ENCODE measurements around the gene ZNF620. TPM values are rescaled to one million over a fixed set of nuclear protein-coding genes. Genes with fewer than 3 reads are reported as not detected.
"Not testable (repeated sequence)": the region's sequence is repeated elsewhere in the genome, so short reads cannot be mapped to it uniquely, and the experiment has no call there.

The ZNF620 gene
- total RNA-seq, 2 donors from 2014 or later = 5.8 to 7.4 TPM

DNA sequence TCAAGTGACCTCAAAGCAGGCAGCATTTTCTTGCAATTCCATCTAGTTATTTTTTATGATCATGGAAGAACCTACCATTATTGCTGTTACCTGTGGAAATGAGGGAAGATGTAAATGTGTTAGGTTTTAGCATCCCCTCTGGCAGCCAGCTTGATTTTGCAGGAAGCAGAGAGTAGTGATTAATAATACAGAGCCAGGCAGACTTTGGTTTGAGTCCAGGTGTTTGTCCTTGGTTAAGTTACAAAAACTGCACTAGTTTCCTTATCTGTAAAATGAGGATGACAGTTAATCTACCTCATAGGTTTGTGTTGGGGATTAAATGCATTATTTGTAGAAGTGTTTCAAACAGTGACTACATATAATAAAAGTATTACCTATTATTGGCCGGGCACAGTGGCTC, 12.2 kb downstream of the ZNF620 start:
- no peaks in the 10 kb centered on the region for H3K9me3 Mint-ChIP-seq
- no peak overlapping the region for H3K27ac Mint-ChIP-seq
- H3K4me3 Mint-ChIP-seq = no peak overlapping the region
- ATAC-seq (replicated peaks in 1 of 2) (no peak), DNase-seq (no peak)
- H3K4me1 Mint-ChIP-seq (ENCODE audit: low read depth) = peaks cover 4% of the 10 kb centered on the region
- H3K36me3 Mint-ChIP-seq (ENCODE audit: insufficient read depth in 2 of 2) = peaks cover 0 to 4% of the 10 kb centered on the region in 2 donors
- H3K27me3 Mint-ChIP-seq (ENCODE audit: low read depth) = no peaks in the 10 kb centered on the region

DNA sequence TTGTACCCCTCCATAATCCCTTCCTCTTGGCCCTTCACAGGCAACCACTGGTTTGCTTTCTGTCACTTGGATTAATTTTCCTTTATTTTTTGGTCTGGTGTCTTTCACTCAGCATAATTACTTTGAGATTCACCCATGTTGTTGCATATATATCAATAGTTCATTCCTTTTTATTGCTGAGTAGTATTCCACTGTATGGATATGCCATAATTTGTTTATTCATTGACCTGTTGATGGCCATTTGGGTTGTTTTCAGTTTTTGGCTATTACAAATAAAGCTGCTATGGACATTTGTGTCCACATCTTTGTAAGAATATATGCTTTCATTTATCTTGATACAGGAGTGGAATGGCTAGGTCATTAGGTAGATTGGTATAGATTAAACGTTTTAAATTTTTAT, 13.0 kb downstream of the ZNF620 start:
- Mint-ChIP-seq H3K27me3 (ENCODE audit: low read depth) (no peaks in the 10 kb centered on the region), H3K36me3 (ENCODE audit: insufficient read depth in 2 of 2) (peaks cover 0 to 4% of the 10 kb centered on the region in 2 donors), H3K9me3 (no peaks in the 10 kb centered on the region), H3K4me1 (ENCODE audit: low read depth) (peaks cover 8% of the 10 kb centered on the region), H3K27ac (no peak overlapping the region), H3K4me3 (no peak overlapping the region)
- ATAC-seq (replicated peaks in 1 of 2) = no peak
- no peak for DNase-seq

DNA sequence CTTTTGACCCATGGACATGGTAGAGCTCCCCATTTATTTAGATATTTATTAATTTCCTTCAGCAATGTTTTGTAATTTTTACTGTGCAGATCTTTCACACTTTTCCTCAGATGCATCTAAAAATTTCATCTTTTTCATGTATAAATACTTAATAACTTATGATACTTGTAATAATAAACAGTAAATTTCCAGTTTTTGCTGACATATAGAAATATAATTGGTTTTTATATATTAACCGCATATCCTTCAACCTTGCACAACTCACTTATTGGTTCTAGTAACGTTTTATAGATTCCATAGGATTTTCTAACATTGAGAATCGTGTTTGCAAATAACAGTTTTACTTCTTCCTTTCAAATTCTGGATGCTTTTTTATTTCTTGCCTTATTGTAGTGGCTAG, 15.4 kb downstream of the ZNF620 start:
- H3K4me3 Mint-ChIP-seq = no peak overlapping the region

DNA sequence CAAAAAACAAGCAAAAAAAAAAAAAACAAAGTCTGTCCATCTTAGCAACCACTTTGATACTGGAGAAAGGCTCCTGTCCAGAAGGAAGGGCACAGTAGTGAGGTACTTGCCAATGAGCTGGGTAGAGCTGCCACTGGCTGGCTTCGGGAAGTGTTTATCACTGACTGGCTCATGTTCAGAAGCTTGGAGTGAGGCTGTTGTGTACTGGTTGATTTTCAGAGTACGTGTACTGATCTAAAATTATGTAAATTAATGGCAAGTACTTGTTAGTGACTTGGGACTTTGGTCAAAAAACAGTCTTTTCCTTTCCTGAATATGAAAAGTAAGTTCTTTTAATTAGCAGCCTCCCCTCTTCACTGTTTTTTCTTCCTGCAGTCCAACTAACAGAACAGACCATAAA, 17.9 kb downstream of the ZNF620 start:
- Mint-ChIP-seq H3K9me3 (no peaks in the 10 kb centered on the region), H3K27ac (peak overlapping the region; percentile 76), H3K36me3 (ENCODE audit: insufficient read depth in 2 of 2) (peaks cover 10 to 20% of the 10 kb centered on the region in 2 donors), H3K27me3 (ENCODE audit: low read depth) (no peaks in the 10 kb centered on the region), H3K4me1 (ENCODE audit: low read depth) (peaks cover 28% of the 10 kb centered on the region), H3K4me3 (peak overlapping the region; percentile 95 to 98)
- ATAC-seq (replicated peaks in 1 of 2) = no peak
- DNase-seq = no peak

More for the DNA sequence above, 15.4 kb downstream of the ZNF620 start:
- no peaks in the 10 kb centered on the region for H3K27me3 Mint-ChIP-seq (ENCODE audit: low read depth)
- H3K4me1 Mint-ChIP-seq (ENCODE audit: low read depth) = peaks cover 19% of the 10 kb centered on the region
- no peaks in the 10 kb centered on the region for H3K9me3 Mint-ChIP-seq
- ATAC-seq (replicated peaks in 1 of 2) = no peak
- H3K27ac Mint-ChIP-seq = no peak overlapping the region
- H3K36me3 Mint-ChIP-seq (ENCODE audit: insufficient read depth in 2 of 2) = peaks cover 7 to 8% of the 10 kb centered on the region in 2 donors
- DNase-seq = no peak

DNA sequence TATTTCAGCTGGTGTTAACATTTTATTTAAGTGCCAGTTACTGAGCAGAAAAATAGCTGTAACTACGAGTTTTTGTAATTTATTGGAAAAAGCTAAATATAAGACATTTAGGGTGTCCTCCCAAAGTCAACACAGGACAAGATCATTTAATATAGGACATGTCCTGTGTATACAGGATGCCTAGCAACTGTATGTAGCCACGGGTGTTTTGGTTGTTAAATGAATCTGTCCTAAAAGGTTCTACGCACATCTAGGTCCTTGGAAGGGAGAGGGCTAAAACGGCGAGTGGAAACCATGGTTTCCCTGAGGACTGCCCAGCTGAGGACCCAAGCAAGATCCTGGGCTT, 18.4 kb downstream of the ZNF620 start:
- Mint-ChIP-seq H3K4me3 (peak overlapping the region; percentile 95 to 98), H3K27ac (peak overlapping the region; percentile 76), H3K27me3 (ENCODE audit: low read depth) (no peaks in the 10 kb centered on the region), H3K36me3 (ENCODE audit: insufficient read depth in 2 of 2) (peaks cover 10 to 20% of the 10 kb centered on the region in 2 donors), H3K4me1 (ENCODE audit: low read depth) (peaks cover 28% of the 10 kb centered on the region), H3K9me3 (no peaks in the 10 kb centered on the region)
- peak; percentile 16 to 23 for ATAC-seq (replicated peaks in 1 of 2)
- DNase-seq = no peak

DNA sequence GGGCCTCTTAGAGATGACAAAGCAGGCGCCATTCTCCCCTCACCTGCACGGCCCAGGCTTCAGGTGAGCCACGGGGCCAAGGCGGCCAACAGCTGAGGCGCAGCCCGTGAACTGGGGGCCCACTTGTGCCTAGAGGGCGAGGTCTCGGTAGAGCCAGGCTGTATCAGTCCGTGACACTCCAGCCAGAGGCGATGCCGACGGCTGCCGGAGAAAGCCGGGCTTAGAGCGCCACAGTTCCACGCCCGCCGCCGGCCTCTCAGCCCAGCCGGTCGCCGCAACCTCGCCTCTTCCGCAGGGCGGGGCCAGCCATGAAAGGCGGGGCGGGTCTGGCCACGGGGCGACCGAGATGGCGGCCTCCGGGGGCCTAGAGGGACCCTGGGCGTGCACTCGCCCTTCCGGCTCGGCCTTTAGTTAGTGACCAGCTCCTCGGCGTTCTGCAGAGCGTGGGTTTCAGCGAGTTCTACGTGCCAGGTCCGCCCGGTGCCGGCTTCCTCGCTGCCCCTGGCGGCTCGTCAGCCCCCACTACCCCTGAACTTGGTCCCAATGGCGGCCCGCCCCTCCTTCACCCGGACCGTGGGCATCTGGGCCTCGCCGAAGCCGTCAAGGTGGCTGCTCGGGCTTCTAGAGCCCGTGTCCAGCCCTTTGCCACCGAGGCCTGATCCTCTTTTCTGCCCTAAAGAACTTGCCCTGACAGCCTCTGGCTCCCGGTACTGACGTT, 18.9 kb downstream of the ZNF620 start, which contains the start of gene ZNF621:
ZNF621 (plus strand) TSS at position 393 of the 718 bp plus-strand sequence. CDS start 881 bp downstream, outside the sequence.
- peaks cover 10 to 23% of the 10 kb centered on the region in 2 donors for H3K36me3 Mint-ChIP-seq (ENCODE audit: insufficient read depth in 2 of 2)
- peak; percentile 91 to 94 for DNase-seq
- H3K27ac Mint-ChIP-seq = peak within 1 kb of the TSS; percentile 98
- peak; percentile 99 for ATAC-seq (replicated peaks in 1 of 2)
- no peaks in the 10 kb centered on the region for H3K9me3 Mint-ChIP-seq
- peak within 1 kb of the TSS; percentile 95 to 98 for H3K4me3 Mint-ChIP-seq
- H3K27me3 Mint-ChIP-seq (ENCODE audit: low read depth) = no peaks in the 10 kb centered on the region
- H3K4me1 Mint-ChIP-seq (ENCODE audit: low read depth) = peaks cover 28% of the 10 kb centered on the region

- no peaks in the 10 kb centered on the region for H3K27me3 Mint-ChIP-seq (ENCODE audit: low read depth)
- DNase-seq (no peak), ATAC-seq (replicated peaks in 1 of 2) (no peak)
- peaks cover 29 to 56% of the 10 kb centered on the region in 2 donors for H3K36me3 Mint-ChIP-seq (ENCODE audit: insufficient read depth in 2 of 2)
- peaks cover 3 to 11% of the 10 kb centered on the region in 2 donors for H3K9me3 Mint-ChIP-seq
- no peak overlapping the region for H3K27ac Mint-ChIP-seq
- no peak overlapping the region for H3K4me3 Mint-ChIP-seq
- H3K4me1 Mint-ChIP-seq (ENCODE audit: low read depth) = peaks cover 28% of the 10 kb centered on the region
Measured at GRCh38 chr3:40528426-40528825, 22.6 kb downstream of the ZNF620 start.

- Mint-ChIP-seq H3K27ac (no peak overlapping the region), H3K36me3 (ENCODE audit: insufficient read depth in 2 of 2) (peaks cover 34 to 72% of the 10 kb centered on the region in 2 donors)
- no peak for DNase-seq
Measured at GRCh38 chr3:40532252-40532651, 26.4 kb downstream of the ZNF620 start.

DNA sequence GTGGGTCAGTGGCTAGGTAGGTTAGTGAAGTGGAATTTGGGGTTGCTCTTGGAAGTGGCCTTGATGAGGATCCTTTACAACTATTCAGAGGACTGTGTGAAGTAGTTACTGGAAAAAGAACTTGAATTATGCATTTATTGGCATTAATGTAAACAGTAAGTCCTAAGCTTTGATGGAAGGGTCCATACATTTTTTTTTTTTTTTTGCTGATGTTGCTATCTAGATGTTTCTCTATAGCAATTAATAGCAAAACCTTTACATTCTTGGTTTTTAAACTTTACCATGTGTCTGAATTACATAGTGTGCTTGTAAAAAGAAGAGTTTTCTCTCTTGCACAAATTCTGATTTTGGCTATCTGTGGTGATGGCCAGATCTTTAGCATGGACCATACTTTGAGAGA, 28.4 kb downstream of the ZNF620 start:
- Mint-ChIP-seq H3K27me3 (ENCODE audit: low read depth) (no peaks in the 10 kb centered on the region), H3K27ac (no peak overlapping the region), H3K36me3 (ENCODE audit: insufficient read depth in 2 of 2) (peaks cover 41 to 74% of the 10 kb centered on the region in 2 donors), H3K4me3 (no peak overlapping the region), H3K9me3 (peaks cover 10 to 17% of the 10 kb centered on the region in 2 donors), H3K4me1 (ENCODE audit: low read depth) (no peaks in the 10 kb centered on the region)
- ATAC-seq (replicated peaks in 1 of 2) = no peak
- DNase-seq = no peak

More at GRCh38 chr3:40532252-40532651, 26.4 kb downstream of the ZNF620 start:
- Mint-ChIP-seq H3K4me1 (ENCODE audit: low read depth) (peaks cover 7% of the 10 kb centered on the region), H3K4me3 (no peak overlapping the region), H3K27me3 (ENCODE audit: low read depth) (no peaks in the 10 kb centered on the region), H3K9me3 (peaks cover 6 to 14% of the 10 kb centered on the region in 2 donors)
- ATAC-seq (replicated peaks in 1 of 2) = no peak

GRCh38 chr3:40546816-40547215, 41.0 kb downstream of the ZNF620 start:
- Mint-ChIP-seq H3K9me3 (peaks cover 4% of the 10 kb centered on the region in 2 donors), H3K27ac (no peak overlapping the region), H3K36me3 (ENCODE audit: insufficient read depth in 2 of 2) (peaks cover 0 to 1% of the 10 kb centered on the region in 2 donors), H3K4me3 (no peak overlapping the region), H3K27me3 (ENCODE audit: low read depth) (no peaks in the 10 kb centered on the region), H3K4me1 (ENCODE audit: low read depth) (no peaks in the 10 kb centered on the region)
- no peak for ATAC-seq (replicated peaks in 1 of 2)
- DNase-seq = no peak

DNA sequence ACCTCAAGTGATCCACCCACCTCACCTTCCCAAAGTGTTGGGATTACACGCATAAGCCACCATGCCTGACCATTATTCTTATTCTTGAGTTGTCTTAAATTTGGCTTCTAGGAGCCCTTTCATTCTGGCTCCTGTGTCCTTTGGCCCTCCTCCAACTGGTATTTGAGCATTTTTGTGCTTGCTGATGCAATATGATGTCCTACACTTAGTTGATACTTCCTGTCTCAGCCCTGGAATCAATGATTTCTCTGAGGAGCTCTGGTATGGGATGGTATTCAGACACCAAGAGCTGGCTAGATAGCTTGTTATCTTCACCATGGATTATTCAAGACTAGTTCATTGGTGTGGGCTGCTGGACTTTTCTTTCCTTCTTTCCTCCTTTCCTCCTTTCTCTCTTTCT, 44.3 kb downstream of the ZNF620 start:
- Mint-ChIP-seq H3K36me3 (ENCODE audit: insufficient read depth in 2 of 2) (peaks cover 1 to 2% of the 10 kb centered on the region in 2 donors), H3K9me3 (peaks cover 4 to 6% of the 10 kb centered on the region in 2 donors), H3K27ac (no peak overlapping the region), H3K27me3 (ENCODE audit: low read depth) (no peaks in the 10 kb centered on the region), H3K4me1 (ENCODE audit: low read depth) (no peaks in the 10 kb centered on the region), H3K4me3 (no peak overlapping the region)
- ATAC-seq (replicated peaks in 1 of 2) (no peak), DNase-seq (no peak)

DNA sequence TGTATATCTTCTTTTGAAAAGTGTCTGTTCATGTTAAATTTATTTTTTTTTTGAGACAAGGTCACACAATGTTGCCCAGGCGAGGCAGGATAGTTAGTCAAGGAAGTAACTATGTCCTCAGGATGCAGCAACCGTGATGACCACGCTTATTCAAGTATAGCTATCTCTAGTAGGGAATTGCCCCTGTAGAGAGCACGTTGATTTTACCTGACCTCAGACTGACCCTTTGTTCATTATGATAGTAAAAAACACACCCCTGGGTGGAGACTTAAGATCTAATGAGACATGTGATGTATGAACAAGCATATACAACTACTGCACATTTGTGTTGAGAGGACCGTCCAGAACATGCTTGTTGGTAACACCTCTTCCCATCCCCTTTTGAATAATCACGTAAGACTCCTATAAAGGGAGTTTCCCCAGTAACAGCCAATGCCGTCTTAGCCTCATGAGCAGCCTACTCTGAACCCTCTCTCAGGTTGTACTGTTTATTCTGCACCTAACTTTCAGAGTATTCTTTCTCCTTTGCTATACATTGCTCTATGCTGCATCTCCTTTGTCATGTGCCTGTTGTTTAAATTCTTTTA, 51.8 kb downstream of the ZNF620 start:
- ATAC-seq (replicated peaks in 1 of 2) = no peak
- Mint-ChIP-seq H3K9me3 (no peaks in the 10 kb centered on the region), H3K36me3 (ENCODE audit: insufficient read depth in 2 of 2) (no peaks in the 10 kb centered on the region), H3K27ac (no peak overlapping the region), H3K4me3 (no peak overlapping the region), H3K27me3 (ENCODE audit: low read depth) (no peaks in the 10 kb centered on the region), H3K4me1 (ENCODE audit: low read depth) (no peaks in the 10 kb centered on the region)
- DNase-seq = no peak

DNA sequence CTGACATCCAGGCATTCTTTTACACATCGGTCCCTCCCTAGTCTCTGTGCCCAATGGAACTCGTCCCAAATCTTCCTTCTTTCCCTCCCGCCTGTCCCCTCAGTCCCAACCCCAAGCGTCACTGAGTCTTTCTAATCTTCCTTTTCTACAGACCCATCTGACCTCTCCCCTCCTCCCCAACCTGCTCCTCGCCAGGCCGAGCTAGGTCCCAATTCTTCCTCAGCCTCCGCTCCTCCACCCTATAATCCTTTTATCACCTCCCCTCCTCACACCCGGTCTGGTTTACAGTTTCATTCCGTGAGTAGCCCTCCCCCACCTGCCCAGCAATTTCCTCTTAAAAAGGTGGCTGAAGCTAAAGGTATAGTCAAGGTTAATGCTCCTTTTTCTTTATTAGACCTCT, 56.6 kb downstream of the ZNF620 start:
- not testable (repeated sequence) for H3K9me3 Mint-ChIP-seq; H3K4me1 Mint-ChIP-seq (ENCODE audit: low read depth); ATAC-seq (replicated peaks in 1 of 2); H3K36me3 Mint-ChIP-seq (ENCODE audit: insufficient read depth in 2 of 2); DNase-seq; H3K27ac Mint-ChIP-seq; H3K27me3 Mint-ChIP-seq (ENCODE audit: low read depth); H3K4me3 Mint-ChIP-seq

Data from activated T-cell treated with anti-CD3 and anti-CD28 coated beads, Interleukin-2, amount 50 U/mL, for 72 hours (primary cell).